A549 (cell line): ENCODE data around the gene ATP2A2.

Experiments used
- MAZ ChIP-seq: fragments of 150-350 bp; IDR thresholded peaks from 2 replicates; pipeline ENCODE4 v1.6.1; 2014; ENCODE audit warnings: antibody characterized with exemption, low read depth, low read length, borderline replicate concordance
- PHF8 ChIP-seq: fragments of 200-600 bp; sonication (generic); IDR thresholded peaks from 2 replicates; pipeline ENCODE4 v1.6.1; 2016; ENCODE audit warnings: low read depth, mild to moderate bottlenecking, antibody characterized with exemption, moderate library complexity, borderline replicate concordance
- POLR2A ChIP-seq: IDR thresholded peaks from 2 replicates; pipeline ENCODE4 v1.6.1; 2012; ENCODE audit warnings: mild to moderate bottlenecking, low read length
- RAD21 ChIP-seq, 2 experiments: fragments of >200 bp in 1 of 2; sonication (Bioruptor Twin) in 1 of 2; formaldehyde crosslinking in 1 of 2; IDR thresholded peaks in 1 of 2; conservative IDR thresholded peaks in 1 of 2; 2 replicates in 1 of 2; 3 replicates in 1 of 2; pipeline ENCODE4 v1.6.1; 2012 to 2018; ENCODE audit warnings: inconsistent platforms in 1 of 2
- RNF2 ChIP-seq: fragments of 200-600 bp; sonication (generic); IDR thresholded peaks from 2 replicates; pipeline ENCODE4 v1.6.1; 2016; ENCODE audit warnings: low read depth, mild to moderate bottlenecking, antibody characterized with exemption, moderate library complexity, borderline replicate concordance
- SMC3 ChIP-seq: fragments of >200 bp; sonication (Bioruptor Twin); formaldehyde crosslinking; IDR thresholded peaks from 3 replicates; pipeline ENCODE4 v1.6.1; 2018; ENCODE audit warnings: inconsistent platforms
- TF ChIP-seq, protein P1 (sequence below): fragments of >200 bp; sonication (Bioruptor Twin); formaldehyde crosslinking; IDR thresholded peaks from 3 replicates; pipeline ENCODE4 v1.5.1; 2016
- TF ChIP-seq, protein P2 (sequence below): fragments of 150-350 bp; IDR thresholded peaks from 2 replicates; pipeline ENCODE4 v1.6.1; 2014; ENCODE audit warnings: low read depth, mild to moderate bottlenecking, low read length
- TF ChIP-seq, protein P3 (sequence below): IDR thresholded peaks from 2 replicates; pipeline ENCODE4 v1.6.1; 2012
- TF ChIP-seq, protein P4 (sequence below): IDR thresholded peaks from 2 replicates; pipeline ENCODE4 v1.6.1; 2012; ENCODE audit warnings: low read depth, borderline replicate concordance
- TF ChIP-seq, protein P5 (sequence below): fragments of 450-650 bp; IDR thresholded peaks from 2 replicates; pipeline ENCODE4 v1.6.1; 2014; ENCODE audit warnings: antibody characterized with exemption

DNA sequence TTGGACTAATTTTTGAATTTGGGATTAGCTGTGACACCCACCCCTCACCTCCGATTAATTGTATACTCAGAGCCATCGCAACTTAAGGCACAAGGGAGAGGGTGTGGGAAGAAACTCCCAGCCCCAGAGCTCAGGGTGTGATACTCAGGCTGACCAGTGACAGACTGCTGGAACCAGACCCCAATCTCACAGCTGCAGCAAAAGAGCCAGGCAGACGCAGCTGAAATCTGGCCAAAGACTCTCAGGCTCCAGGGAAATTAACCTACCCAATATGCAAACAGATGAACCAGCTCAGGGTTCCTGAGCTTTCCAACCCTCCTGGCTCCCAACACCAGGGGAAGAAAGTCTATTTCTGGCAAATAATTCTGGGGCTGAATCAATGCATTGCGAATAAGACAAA lies 92.0 kb downstream of the ATP2A2 start:
- TF ChIP-seq, protein P1, sequence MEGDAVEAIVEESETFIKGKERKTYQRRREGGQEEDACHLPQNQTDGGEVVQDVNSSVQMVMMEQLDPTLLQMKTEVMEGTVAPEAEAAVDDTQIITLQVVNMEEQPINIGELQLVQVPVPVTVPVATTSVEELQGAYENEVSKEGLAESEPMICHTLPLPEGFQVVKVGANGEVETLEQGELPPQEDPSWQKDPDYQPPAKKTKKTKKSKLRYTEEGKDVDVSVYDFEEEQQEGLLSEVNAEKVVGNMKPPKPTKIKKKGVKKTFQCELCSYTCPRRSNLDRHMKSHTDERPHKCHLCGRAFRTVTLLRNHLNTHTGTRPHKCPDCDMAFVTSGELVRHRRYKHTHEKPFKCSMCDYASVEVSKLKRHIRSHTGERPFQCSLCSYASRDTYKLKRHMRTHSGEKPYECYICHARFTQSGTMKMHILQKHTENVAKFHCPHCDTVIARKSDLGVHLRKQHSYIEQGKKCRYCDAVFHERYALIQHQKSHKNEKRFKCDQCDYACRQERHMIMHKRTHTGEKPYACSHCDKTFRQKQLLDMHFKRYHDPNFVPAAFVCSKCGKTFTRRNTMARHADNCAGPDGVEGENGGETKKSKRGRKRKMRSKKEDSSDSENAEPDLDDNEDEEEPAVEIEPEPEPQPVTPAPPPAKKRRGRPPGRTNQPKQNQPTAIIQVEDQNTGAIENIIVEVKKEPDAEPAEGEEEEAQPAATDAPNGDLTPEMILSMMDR: no peak
- TF ChIP-seq RAD21 (conservative IDR thresholded peaks at IDR 0.05 in 1 of 2, IDR thresholded peaks at IDR 0.05 in 1 of 2): no peak
- TF ChIP-seq POLR2A: no peak
- TF ChIP-seq, protein P2, sequence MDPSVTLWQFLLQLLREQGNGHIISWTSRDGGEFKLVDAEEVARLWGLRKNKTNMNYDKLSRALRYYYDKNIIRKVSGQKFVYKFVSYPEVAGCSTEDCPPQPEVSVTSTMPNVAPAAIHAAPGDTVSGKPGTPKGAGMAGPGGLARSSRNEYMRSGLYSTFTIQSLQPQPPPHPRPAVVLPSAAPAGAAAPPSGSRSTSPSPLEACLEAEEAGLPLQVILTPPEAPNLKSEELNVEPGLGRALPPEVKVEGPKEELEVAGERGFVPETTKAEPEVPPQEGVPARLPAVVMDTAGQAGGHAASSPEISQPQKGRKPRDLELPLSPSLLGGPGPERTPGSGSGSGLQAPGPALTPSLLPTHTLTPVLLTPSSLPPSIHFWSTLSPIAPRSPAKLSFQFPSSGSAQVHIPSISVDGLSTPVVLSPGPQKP: no peak
- TF ChIP-seq MAZ: no peak
- TF ChIP-seq RNF2: no peak
- TF ChIP-seq, protein P3, sequence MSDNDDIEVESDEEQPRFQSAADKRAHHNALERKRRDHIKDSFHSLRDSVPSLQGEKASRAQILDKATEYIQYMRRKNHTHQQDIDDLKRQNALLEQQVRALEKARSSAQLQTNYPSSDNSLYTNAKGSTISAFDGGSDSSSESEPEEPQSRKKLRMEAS: no peak
- TF ChIP-seq, protein P4, sequence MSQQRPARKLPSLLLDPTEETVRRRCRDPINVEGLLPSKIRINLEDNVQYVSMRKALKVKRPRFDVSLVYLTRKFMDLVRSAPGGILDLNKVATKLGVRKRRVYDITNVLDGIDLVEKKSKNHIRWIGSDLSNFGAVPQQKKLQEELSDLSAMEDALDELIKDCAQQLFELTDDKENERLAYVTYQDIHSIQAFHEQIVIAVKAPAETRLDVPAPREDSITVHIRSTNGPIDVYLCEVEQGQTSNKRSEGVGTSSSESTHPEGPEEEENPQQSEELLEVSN: no peak
- TF ChIP-seq PHF8: no peak
- TF ChIP-seq, protein P5, sequence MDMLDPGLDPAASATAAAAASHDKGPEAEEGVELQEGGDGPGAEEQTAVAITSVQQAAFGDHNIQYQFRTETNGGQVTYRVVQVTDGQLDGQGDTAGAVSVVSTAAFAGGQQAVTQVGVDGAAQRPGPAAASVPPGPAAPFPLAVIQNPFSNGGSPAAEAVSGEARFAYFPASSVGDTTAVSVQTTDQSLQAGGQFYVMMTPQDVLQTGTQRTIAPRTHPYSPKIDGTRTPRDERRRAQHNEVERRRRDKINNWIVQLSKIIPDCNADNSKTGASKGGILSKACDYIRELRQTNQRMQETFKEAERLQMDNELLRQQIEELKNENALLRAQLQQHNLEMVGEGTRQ: no peak
- TF ChIP-seq SMC3: no peak
